Occipital lobe (tissue), 2 donors: Measurements from ENCODE around the gene HTT. TPM values are rescaled to one million over a fixed set of nuclear protein-coding genes. Genes with fewer than 3 reads are reported as not detected.

ENCODE experiments used
- DNase-seq: peaks from one replicate; lab custom pipeline; 2025; lab: John Stamatoyannopoulos, UW
- total RNA-seq: library from RNA; depleted of rRNA; stranded (reverse); fragments of >200 nt; gene quantifications from one replicate; pipeline ENCODE4 v1.2.3, GENCODE V29; 2014

The HTT gene
- total RNA-seq, 1 donor from 2014 or later = 71.1 TPM

GRCh38 chr4:3200423-3201090 is 126.1 kb downstream of the HTT start:
- DNase-seq = no peak

DNA sequence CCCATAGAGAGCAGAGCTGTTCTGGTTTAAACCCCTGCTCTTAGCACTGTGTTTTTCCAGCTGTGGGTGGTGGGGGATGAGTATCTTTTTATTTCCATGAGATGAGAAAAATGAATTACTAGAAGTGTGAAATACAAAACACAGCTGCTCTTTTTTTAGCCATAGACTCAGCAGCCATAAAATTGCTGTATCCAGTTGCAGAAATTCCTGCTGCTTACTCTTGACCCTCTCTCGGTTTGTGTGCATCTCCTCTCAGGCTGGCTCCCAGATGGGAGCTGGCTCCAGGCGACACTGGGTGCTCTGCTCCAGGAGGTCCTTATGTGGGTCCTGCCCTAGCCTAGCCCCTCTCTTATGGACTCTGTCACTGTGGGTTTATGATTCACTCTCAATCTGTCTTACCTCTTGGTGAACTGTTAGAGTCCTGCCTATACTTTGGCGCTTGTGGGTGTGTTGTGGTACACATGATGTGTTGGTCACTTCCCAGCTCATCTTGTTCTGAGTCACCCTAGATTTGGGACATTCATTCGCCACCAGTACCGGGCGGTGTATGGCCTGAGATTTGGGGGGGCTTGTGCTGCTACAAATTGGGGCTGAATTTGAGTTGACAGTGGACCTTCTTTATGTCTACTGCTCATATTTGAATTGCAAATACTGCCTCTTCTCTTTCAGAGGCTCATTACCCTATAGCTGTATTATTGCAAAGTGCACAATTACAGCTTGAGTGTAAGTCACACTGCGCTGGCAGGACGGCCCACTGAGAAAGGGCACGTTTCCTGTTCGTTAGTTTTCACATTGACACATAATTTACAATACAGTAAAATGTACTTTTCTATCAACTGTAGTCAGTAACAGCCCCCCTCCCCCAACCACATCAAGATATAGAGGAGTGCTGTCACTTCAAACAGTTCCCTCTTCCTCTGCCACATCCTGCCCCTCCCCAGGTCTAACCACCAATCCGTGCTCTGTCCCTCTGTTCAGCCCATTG is 127.5 kb downstream of the HTT start:
- no peak for DNase-seq

DNA sequence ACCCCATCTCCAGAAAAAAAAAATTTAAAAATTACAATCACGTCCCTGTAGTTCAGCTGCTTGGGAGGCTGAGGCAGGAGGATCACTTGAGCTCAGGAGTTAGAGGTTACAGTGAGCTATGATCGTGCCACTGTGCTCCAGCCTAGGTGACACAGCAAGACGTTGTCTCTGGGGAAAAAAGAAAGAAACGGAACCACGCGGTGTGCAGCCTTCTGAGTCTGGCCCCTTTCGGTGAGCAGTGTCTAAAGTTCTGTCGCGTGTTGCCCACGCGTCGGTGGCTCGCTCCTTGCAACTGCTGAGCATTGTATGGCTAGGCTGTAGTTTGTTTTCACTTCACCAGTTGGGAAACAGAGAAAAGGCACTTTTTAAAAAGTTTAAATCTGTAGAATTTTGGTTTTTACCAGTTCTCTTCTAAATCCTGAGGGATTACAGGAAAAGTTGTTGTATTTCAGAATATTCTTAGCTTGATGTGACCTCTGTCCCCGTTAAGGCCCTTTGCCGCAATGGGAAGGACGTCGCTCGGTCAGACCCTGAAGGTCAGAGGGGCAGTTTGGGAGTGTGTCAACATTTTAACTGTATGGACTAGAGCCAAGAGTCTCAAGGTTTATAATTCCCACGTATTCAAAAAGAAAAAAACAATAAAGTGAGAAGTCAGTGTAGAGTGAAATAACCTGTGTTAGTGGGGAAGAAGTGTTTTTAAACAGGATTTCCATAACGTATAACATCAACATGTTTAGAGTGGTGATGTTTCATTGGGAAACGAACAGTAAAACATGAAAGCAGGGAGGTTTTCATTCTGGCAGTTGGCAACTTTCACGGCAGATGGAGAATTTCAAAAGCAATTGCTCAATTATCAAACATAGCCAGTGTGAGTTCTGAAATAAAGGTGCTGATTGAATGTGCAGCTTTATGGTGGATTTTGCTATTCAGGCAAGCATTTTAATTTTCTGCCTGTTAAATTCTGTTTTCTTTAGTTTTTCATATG is 128.6 kb downstream of the HTT start:
- DNase-seq = no peak

DNA sequence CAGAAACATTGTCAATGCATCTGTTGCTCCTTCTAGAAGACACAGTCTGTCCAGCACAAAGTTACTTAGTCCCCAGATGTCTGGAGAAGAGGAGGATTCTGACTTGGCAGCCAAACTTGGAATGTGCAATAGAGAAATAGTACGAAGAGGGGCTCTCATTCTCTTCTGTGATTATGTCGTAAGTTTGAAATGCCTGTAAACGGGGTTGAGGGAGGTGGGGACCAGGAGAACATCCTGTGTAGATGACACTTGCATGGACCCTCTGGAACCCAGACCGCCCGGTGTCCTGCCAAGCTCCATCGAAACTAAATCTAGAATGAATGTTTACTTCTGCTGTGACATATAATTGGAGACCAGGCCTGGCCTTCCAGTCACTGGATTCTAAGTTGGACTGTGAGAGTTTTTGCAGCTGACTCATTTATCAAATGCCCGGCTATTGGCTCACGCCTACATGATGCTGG is 129.5 kb downstream of the HTT start:
- DNase-seq = no peak

DNA sequence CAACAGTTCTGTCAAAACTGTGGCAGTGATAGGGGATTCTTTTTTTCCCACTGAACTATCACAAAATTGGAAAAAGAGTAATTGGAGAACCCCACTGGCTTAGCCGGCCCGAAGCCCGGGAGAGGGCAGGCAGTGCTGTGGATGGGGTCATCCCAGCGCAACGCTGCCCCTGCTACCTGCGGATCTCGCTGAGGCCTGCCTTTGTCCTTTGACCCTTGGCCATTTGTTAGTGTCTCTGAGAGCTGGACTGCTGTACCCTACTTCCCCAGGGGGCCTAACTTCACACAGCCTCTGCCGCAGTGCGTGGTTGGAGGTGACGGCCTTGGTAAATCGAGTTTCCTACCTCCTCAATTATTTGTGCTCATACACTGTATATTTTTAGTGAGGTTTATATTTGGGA is 131.5 kb downstream of the HTT start:
- no peak for DNase-seq

GRCh38 chr4:3206439-3207100 is 132.1 kb downstream of the HTT start:
- DNase-seq = no peak

DNA sequence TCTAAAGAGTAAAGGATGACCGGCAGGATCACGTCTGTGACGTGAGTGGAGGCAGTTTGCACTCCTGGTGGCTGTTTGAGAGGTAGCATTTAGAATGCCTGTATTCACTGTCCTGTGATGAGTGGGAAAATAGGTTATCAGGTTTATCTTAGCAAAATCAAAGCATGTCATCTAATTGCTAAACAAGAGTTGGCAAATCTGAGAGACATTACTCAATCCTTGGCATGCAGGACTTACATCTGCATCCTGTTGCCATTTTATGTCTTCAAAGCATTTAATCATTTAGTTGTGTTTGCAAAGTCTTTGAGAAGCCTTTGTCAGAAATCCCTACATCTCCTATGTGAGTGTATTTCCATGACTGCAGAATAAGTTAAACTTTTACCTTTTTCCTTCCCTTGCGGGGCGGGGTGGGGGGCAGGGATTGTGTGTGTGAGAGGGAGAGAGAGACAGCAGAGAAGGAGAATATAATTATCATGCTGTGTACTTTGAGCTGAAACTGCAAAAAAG is 133.1 kb downstream of the HTT start:
- DNase-seq = no peak

DNA sequence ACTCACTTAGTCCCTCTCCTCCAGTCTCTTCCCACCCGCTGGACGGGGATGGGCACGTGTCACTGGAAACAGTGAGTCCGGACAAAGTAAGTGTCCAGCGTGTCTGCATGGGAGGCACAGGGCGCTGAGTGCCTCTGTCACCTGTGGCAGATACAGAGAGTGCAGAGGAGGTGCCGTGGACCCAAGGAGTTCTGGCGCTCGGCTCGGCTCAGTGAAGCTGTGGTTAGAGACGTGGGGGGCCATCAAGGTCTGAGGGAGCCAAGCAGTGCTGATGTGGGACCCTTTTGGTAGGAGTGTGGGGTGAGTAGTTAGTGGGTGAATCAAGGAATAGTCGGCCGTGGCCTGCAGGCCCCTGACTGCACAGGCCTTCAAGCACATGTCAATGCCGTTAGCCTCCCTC is 134.3 kb downstream of the HTT start:
- DNase-seq = no peak

DNA sequence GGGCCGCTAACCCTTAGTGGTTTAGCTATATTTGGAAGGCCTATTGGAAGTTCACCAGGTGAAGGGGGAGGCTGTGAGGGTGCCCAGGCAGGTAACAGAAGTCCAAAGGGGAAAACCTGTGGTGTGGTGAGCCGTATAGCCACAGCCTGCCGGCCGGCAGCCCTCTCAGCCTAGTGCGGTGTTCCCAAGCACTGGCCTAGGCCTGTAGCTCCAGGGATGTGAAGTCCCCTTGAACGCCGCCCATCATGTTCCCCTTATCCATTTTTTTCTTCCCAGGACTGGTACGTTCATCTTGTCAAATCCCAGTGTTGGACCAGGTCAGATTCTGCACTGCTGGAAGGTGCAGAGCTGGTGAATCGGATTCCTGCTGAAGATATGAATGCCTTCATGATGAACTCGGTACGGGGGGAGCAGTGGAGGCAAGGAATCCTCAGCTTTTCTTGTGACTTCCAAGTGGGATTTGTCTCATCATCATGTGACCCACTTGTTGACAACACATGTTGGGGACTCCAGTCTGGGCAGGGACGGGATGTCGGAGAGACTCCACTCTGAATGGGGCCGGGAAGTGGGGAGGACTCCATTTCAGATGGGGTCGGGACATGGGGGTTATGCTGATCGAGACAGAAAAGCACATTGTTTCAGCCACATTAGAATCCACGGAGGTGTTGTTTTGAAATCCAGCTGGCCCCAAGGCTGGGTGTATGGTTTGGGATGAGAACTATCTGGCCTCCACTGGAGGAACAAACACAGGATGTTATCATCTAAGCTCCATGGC is 135.3 kb downstream of the HTT start:
- no peak for DNase-seq

DNA sequence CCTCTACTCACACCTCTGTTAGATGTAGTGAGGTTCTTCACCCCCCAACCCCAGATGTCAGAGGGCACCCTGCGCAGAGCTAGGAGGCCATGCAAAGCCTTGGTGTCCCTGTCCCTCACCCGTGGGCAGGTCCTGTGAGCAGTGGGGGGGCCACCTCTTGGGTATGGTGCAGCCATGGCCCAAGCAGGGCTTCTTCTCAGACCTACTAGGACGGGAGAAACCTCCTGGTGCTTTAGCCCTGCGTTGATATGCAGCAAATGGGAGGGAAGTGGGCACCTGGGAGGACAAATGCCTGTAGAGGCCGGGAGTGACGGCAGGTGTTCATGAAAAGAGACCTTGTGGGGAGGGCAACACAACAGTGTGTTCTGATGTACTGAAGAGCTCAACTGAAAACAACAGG is 136.0 kb downstream of the HTT start:
- no peak for DNase-seq

DNA sequence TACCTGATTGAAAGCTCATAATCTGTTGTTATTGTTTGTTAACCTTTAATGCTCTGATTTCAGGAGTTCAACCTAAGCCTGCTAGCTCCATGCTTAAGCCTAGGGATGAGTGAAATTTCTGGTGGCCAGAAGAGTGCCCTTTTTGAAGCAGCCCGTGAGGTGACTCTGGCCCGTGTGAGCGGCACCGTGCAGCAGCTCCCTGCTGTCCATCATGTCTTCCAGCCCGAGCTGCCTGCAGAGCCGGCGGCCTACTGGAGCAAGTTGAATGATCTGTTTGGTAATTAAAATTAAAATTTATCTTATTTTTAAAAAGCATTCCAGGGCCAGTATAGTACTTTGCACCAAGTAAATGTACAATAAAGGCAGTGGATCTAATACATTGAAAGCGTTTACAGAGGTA is 137.4 kb downstream of the HTT start:
- no peak for DNase-seq

DNA sequence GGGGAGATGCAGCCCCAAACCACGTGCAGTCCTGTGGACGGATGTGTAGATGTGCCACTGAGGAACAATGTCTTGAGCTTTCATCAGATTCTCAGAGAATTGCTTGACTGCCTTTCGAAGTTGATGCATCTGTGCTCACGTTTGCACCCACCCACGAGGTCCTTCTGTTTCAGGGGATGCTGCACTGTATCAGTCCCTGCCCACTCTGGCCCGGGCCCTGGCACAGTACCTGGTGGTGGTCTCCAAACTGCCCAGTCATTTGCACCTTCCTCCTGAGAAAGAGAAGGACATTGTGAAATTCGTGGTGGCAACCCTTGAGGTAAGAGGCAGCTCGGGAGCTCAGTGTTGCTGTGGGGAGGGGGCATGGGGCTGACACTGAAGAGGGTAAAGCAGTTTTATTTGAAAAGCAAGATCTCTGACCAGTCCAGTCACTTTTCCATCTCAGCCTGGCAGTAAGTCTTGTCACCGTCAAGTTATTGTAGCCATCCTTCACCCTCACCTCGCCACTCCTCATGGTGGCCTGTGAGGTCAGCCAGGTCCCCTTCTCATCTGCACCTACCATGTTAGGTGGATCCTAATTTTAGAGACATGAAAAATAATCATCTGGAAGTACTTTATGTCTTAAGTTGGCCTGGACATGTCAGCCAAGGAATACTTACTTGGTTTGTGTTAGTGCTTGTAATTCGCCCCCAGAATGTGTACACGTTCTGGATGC is 138.1 kb downstream of the HTT start:
- DNase-seq = no peak

DNA sequence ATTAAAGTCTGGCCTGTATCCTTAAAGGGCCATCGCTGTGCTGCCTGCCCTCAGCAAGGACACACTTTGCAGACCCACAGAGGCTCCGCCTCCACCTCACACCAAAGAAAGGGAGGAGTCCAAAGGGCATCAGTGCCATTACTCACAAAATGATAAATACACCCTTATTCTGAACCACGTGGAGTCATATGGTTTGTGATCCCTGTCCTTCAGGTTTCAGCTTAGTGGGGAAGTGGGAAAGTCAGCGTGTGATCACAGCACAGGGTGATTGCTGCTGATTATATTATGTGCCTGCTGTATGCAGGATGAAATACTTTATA is 138.6 kb downstream of the HTT start:
- no peak for DNase-seq

DNA sequence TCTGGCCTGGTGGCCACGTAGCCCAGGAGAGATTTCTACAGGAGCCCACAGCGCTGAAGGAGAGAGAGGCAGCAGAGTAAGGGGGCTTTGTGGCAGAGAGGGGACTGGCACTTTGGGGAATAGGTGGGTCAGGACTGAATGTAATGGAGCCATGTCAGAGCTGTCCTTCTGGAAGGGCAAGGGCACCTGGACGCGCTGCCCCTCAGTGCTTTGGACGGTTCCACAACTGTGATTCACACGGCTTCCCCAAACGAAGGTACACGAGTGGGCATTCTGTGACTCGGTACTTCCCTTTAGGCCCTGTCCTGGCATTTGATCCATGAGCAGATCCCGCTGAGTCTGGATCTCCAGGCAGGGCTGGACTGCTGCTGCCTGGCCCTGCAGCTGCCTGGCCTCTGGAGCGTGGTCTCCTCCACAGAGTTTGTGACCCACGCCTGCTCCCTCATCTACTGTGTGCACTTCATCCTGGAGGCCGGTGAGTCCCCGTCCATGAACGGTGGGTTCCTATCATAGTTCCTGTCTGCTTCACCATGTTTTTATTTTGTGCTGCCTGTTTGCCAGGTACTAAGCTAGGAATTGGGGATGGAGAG is 139.3 kb downstream of the HTT start:
- no peak for DNase-seq

DNA sequence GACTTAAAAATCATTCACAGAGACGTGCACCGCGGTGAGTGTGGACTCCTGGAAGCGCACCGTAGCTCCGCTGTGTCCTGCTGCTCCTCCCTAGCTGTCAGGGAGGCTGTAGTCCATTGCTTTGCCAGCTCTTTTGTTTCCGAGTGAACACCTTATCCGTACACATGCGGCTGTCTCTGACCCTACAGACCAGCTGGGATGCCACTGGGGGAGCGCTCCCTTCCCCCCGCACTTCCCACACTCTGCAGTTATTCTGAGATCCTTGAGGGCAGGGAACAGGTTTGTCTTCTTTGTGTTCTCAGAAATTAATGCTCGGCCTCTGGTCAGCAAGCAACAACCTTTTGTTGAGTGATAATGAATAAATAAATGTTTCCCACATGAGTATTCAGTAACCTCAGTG is 140.8 kb downstream of the HTT start:
- no peak for DNase-seq

GRCh38 chr4:3215733-3216132 is 141.3 kb downstream of the HTT start:
- DNase-seq = no peak

- DNase-seq = no peak
These were observed 142.8 kb downstream of the HTT start for GRCh38 chr4:3217266-3217665.

- DNase-seq = no peak
These were observed 143.3 kb downstream of the HTT start for GRCh38 chr4:3217771-3218170.
